ENCODE results near the gene FXYD7.
"Not testable (repeated sequence)": the region's sequence is repeated elsewhere in the genome, so short reads cannot be mapped to it uniquely, and the experiment has no call there.

FXYD7 gene

GRCh38 chr19:35146746-35147459 lies 3.8 kb downstream of the FXYD7 start:
- no peak for DNase-seq

- no peak for DNase-seq
Measured at GRCh38 chr19:35149463-35149862, 6.4 kb downstream of the FXYD7 start.

GRCh38 chr19:35150445-35150844 lies 7.4 kb downstream of the FXYD7 start:
- no peak for DNase-seq

GRCh38 chr19:35151273-35152065 lies 8.4 kb downstream of the FXYD7 start:
- DNase-seq, result no peak

GRCh38 chr19:35153129-35153522 lies 10.1 kb downstream of the FXYD7 start:
- not testable (repeated sequence) for DNase-seq

GRCh38 chr19:35153701-35154524 lies 10.9 kb downstream of the FXYD7 start:
- no peak for DNase-seq

GRCh38 chr19:35154525-35155406 lies 11.7 kb downstream of the FXYD7 start, which contains the start of gene FXYD5:
FXYD5 (plus strand) TSS chr19:35154735; CDS start chr19:35155551, 816 bp downstream.
- DNase-seq, result no peak

GRCh38 chr19:35155441-35155840 lies 12.4 kb downstream of the FXYD7 start:
- no peak for DNase-seq

- no peak for DNase-seq
Measured at GRCh38 chr19:35155981-35156672, 13.1 kb downstream of the FXYD7 start.

GRCh38 chr19:35156673-35157014 lies 13.6 kb downstream of the FXYD7 start:
- DNase-seq, result no peak

- DNase-seq, result no peak
Measured at GRCh38 chr19:35157431-35157830, 14.4 kb downstream of the FXYD7 start.

GRCh38 chr19:35159606-35160005 lies 16.6 kb downstream of the FXYD7 start:
- DNase-seq, result no peak

- no peak for DNase-seq
Measured at GRCh38 chr19:35160629-35161433, 17.8 kb downstream of the FXYD7 start.

- DNase-seq, result no peak
Measured at GRCh38 chr19:35161434-35161743, 18.3 kb downstream of the FXYD7 start.

- no peak for DNase-seq
Measured at GRCh38 chr19:35162471-35163326, 19.6 kb downstream of the FXYD7 start.

GRCh38 chr19:35164418-35164817 lies 21.4 kb downstream of the FXYD7 start:
- no peak for DNase-seq

- no peak for DNase-seq
Measured at GRCh38 chr19:35165200-35166058, 22.4 kb downstream of the FXYD7 start.

- DNase-seq, result no peak
Measured at GRCh38 chr19:35166100-35167063, 23.3 kb downstream of the FXYD7 start.
